GM21529 (cell line): ENCODE measurements around the gene PPM1A.

Source experiments
- ATAC-seq: cut with Tn5 transposase; IDR thresholded peaks from one replicate; pipeline ENCODE4 v1.9.1; 2021; ENCODE audit not compliant: unreplicated experiment

The PPM1A gene

GRCh38 chr14:60225265-60225664 lies 23.8 kb upstream of the PPM1A start:
- ATAC-seq = no peak

- ATAC-seq = no peak
Measured at GRCh38 chr14:60226298-60226697, 22.7 kb upstream of the PPM1A start.

GRCh38 chr14:60227291-60227690 lies 21.7 kb upstream of the PPM1A start:
- no peak for ATAC-seq

- ATAC-seq = no peak
Measured at GRCh38 chr14:60229614-60230013, 19.4 kb upstream of the PPM1A start.

GRCh38 chr14:60232185-60232584 lies 16.8 kb upstream of the PPM1A start:
- ATAC-seq = no peak

GRCh38 chr14:60233251-60233650 lies 15.8 kb upstream of the PPM1A start:
- no peak for ATAC-seq

GRCh38 chr14:60233891-60234290 lies 15.1 kb upstream of the PPM1A start:
- ATAC-seq = no peak

- no peak for ATAC-seq
Measured at GRCh38 chr14:60235440-60235839, 13.6 kb upstream of the PPM1A start.

GRCh38 chr14:60238955-60239354 lies 10.1 kb upstream of the PPM1A start:
- no peak for ATAC-seq

- no peak for ATAC-seq
Measured at GRCh38 chr14:60240139-60240856, 8.7 kb upstream of the PPM1A start.

- no peak for ATAC-seq
Measured at GRCh38 chr14:60241091-60241490, 7.9 kb upstream of the PPM1A start.

- ATAC-seq = no peak
Measured at GRCh38 chr14:60242429-60242828, 6.6 kb upstream of the PPM1A start.

- no peak for ATAC-seq
Measured at GRCh38 chr14:60245380-60246177, 3.4 kb upstream of the PPM1A start.

- peak; percentile 62 for ATAC-seq
Measured at GRCh38 chr14:60247994-60248696, 876 bp upstream of the PPM1A start.

GRCh38 chr14:60249321-60250256 lies 568 bp downstream of the PPM1A start:
- ATAC-seq = peak; percentile 36

- ATAC-seq = no peak
Measured at GRCh38 chr14:60250257-60251035, 1.4 kb downstream of the PPM1A start.

- no peak for ATAC-seq
Measured at GRCh38 chr14:60251877-60252276, 2.9 kb downstream of the PPM1A start.

GRCh38 chr14:60252630-60253029 lies 3.6 kb downstream of the PPM1A start:
- no peak for ATAC-seq

- no peak for ATAC-seq
Measured at GRCh38 chr14:60253649-60254048, 4.6 kb downstream of the PPM1A start.

GRCh38 chr14:60254176-60254575 lies 5.2 kb downstream of the PPM1A start:
- no peak for ATAC-seq
